Activated B cell treated with CpG ODN at 0.5 μM for 24 hours (primary cell): Measurements from ENCODE around the gene ERBB4. TPM values are rescaled to one million over a fixed set of nuclear protein-coding genes. Genes with fewer than 3 reads are reported as not detected.

Source experiments
- ATAC-seq: fragments of 200-7000 bp; cut with Tn5 transposase; one replicate; pipeline ENCODE4 v1.10.0; 2021; ENCODE audit warnings: low read depth, mild to moderate bottlenecking, moderate library complexity
- CTCF ChIA-PET: fragments of 350-600 bp; sonication (Branson Sonifier 250); formaldehyde crosslinking; loops from one replicate; lab custom pipeline; 2021; ENCODE audit warnings: antibody characterized with exemption; lab: Charles Lee
- POLR2A ChIA-PET: fragments of 350-600 bp; sonication (Branson Sonifier 250); formaldehyde crosslinking; loops from one replicate; lab custom pipeline; 2021; ENCODE audit warnings: antibody characterized with exemption; lab: Charles Lee
- DNase-seq: peaks from one replicate; pipeline ENCODE4 v3.0.0; 2022
- H3K27ac Mint-ChIP-seq: one replicate; pipeline ENCODE4 v1.8.0; 2020; ENCODE audit warnings: mixed read lengths
- H3K27me3 Mint-ChIP-seq: one replicate; pipeline ENCODE4 v1.8.0; 2021; ENCODE audit warnings: mixed read lengths
- H3K36me3 Mint-ChIP-seq: one replicate; pipeline ENCODE4 v1.8.0; 2021; ENCODE audit warnings: low read depth, mixed read lengths
- H3K4me1 Mint-ChIP-seq: one replicate; pipeline ENCODE4 v1.8.0; 2021; ENCODE audit warnings: mixed read lengths
- H3K4me3 Mint-ChIP-seq: one replicate; pipeline ENCODE4 v1.8.0; 2020; ENCODE audit warnings: mild to moderate bottlenecking, mixed read lengths
- H3K9me3 Mint-ChIP-seq: one replicate; pipeline ENCODE4 v1.8.0; 2020; ENCODE audit warnings: mixed read lengths
- CTCF ChIP-seq: fragments of 200-600 bp; IDR thresholded peaks from one replicate; pipeline ENCODE4 v1.8.0; 2022; ENCODE audit warnings: antibody characterized with exemption, mild to moderate bottlenecking
- intact Hi-C: fragments of 100-400 bp; cut with micrococcal nuclease; formaldehyde crosslinking; loops from one replicate; pipeline ENCODE4 v1.15.1; 2024
- total RNA-seq: library from RNA; stranded (reverse); gene quantifications from 2 replicates; pipeline ENCODE4 v1.2.3, GENCODE V29; 2022

The ERBB4 gene
- total RNA-seq, 1 donor from 2014 or later, result not detected

- POLR2A ChIA-PET, result no interaction called here
- no peak for DNase-seq
- Mint-ChIP-seq H3K4me3 (no peak overlapping the region), H3K4me1 (no peaks in the 10 kb centered on the region), H3K27ac (no peak overlapping the region), H3K27me3 (no peaks in the 10 kb centered on the region), H3K36me3 (no peaks in the 10 kb centered on the region), H3K9me3 (no peaks in the 10 kb centered on the region)
- CTCF ChIA-PET, result no interaction called here
- ATAC-seq, result no peak
- intact Hi-C loops, result no loop called here
- no peak for TF ChIP-seq CTCF
Measured at GRCh38 chr2:212276813-212277212, 261.8 kb downstream of the ERBB4 start.

GRCh38 chr2:212274215-212274614 is 264.4 kb downstream of the ERBB4 start:
- H3K27ac Mint-ChIP-seq, result no peak overlapping the region
- H3K4me3 Mint-ChIP-seq, result no peak overlapping the region
- ATAC-seq, result no peak
- ChIA-PET POLR2A (no interaction called here), CTCF (no interaction called here)
- no peaks in the 10 kb centered on the region for H3K27me3 Mint-ChIP-seq
- intact Hi-C loops, result no loop called here
- no peaks in the 10 kb centered on the region for H3K9me3 Mint-ChIP-seq
- H3K4me1 Mint-ChIP-seq, result no peaks in the 10 kb centered on the region
- H3K36me3 Mint-ChIP-seq, result no peaks in the 10 kb centered on the region
- no peak for DNase-seq
- no peak for TF ChIP-seq CTCF

GRCh38 chr2:212271583-212271982 is 267.0 kb downstream of the ERBB4 start:
- DNase-seq (no peak), ATAC-seq (no peak)
- H3K9me3 Mint-ChIP-seq, result no peaks in the 10 kb centered on the region
- H3K4me3 Mint-ChIP-seq, result no peak overlapping the region
- H3K27ac Mint-ChIP-seq, result no peak overlapping the region
- no peaks in the 10 kb centered on the region for H3K27me3 Mint-ChIP-seq
- ChIA-PET POLR2A (no interaction called here), CTCF (no interaction called here)
- intact Hi-C loops, result no loop called here
- no peak for TF ChIP-seq CTCF
- H3K4me1 Mint-ChIP-seq, result no peaks in the 10 kb centered on the region
- H3K36me3 Mint-ChIP-seq, result no peaks in the 10 kb centered on the region

- ATAC-seq, result no peak
- Mint-ChIP-seq H3K27ac (no peak overlapping the region), H3K9me3 (no peaks in the 10 kb centered on the region), H3K4me3 (no peak overlapping the region), H3K27me3 (no peaks in the 10 kb centered on the region), H3K4me1 (no peaks in the 10 kb centered on the region), H3K36me3 (no peaks in the 10 kb centered on the region)
- ChIA-PET CTCF (no interaction called here), POLR2A (no interaction called here)
- intact Hi-C loops, result no loop called here
- no peak for DNase-seq
- TF ChIP-seq CTCF, result no peak
Measured at GRCh38 chr2:212269005-212269404, 269.6 kb downstream of the ERBB4 start.

- no peaks in the 10 kb centered on the region for H3K4me1 Mint-ChIP-seq
- ATAC-seq, result no peak
- no peaks in the 10 kb centered on the region for H3K9me3 Mint-ChIP-seq
- CTCF ChIA-PET, result interaction anchor here (0.8 kb wide), 1 partner anchor 168 kb away, joined by 3 read pairs; no protein-coding TSS in a partner anchor
- TF ChIP-seq CTCF, result no peak
- POLR2A ChIA-PET, result no interaction called here
- intact Hi-C loops, result no loop called here
- H3K4me3 Mint-ChIP-seq, result no peak overlapping the region
- DNase-seq, result no peak
- no peak overlapping the region for H3K27ac Mint-ChIP-seq
- no peaks in the 10 kb centered on the region for H3K36me3 Mint-ChIP-seq
- no peaks in the 10 kb centered on the region for H3K27me3 Mint-ChIP-seq
Measured at GRCh38 chr2:212266297-212266696, 272.3 kb downstream of the ERBB4 start.
